GM19324 (cell line): ENCODE data around the gene NTM.
A peak's percentile ranks its signal among the peaks of the same experiment; 100 is the strongest.

Source experiments
- ATAC-seq: cut with Tn5 transposase; IDR thresholded peaks from one replicate; pipeline ENCODE4 v1.9.1; 2021; ENCODE audit warnings: mild to moderate bottlenecking, moderate library complexity; ENCODE audit not compliant: unreplicated experiment, low FRiP score

Gene NTM

GRCh38 chr11:131918663-131919062, 548.2 kb downstream of the NTM start:
- no peak for ATAC-seq

GRCh38 chr11:131922220-131922619, 551.8 kb downstream of the NTM start:
- ATAC-seq = no peak

GRCh38 chr11:131923309-131923708, 552.9 kb downstream of the NTM start:
- no peak for ATAC-seq

- no peak for ATAC-seq
Measured at GRCh38 chr11:131924001-131924400, 553.6 kb downstream of the NTM start.

- no peak for ATAC-seq
Measured at GRCh38 chr11:131924457-131925201, 554.2 kb downstream of the NTM start.

- no peak for ATAC-seq
Measured at GRCh38 chr11:131925829-131926228, 555.4 kb downstream of the NTM start.

- ATAC-seq = peak; percentile 54
Measured at GRCh38 chr11:131928992-131929391, 558.6 kb downstream of the NTM start.

GRCh38 chr11:131932584-131933325, 562.3 kb downstream of the NTM start:
- ATAC-seq = no peak

GRCh38 chr11:131934006-131934405, 563.6 kb downstream of the NTM start:
- ATAC-seq = no peak

- no peak for ATAC-seq
Measured at GRCh38 chr11:131938351-131938751, 567.9 kb downstream of the NTM start.

GRCh38 chr11:131940126-131940525, 569.7 kb downstream of the NTM start:
- ATAC-seq = no peak

- no peak for ATAC-seq
Measured at GRCh38 chr11:131942878-131943277, 572.5 kb downstream of the NTM start.

GRCh38 chr11:131943295-131943694, 572.9 kb downstream of the NTM start:
- ATAC-seq = no peak

GRCh38 chr11:131944736-131945135, 574.3 kb downstream of the NTM start:
- no peak for ATAC-seq

- ATAC-seq = no peak
Measured at GRCh38 chr11:131945706-131946105, 575.3 kb downstream of the NTM start.

- no peak for ATAC-seq
Measured at GRCh38 chr11:131947511-131947910, 577.1 kb downstream of the NTM start.

GRCh38 chr11:131951121-131951520, 580.7 kb downstream of the NTM start:
- ATAC-seq = no peak

- ATAC-seq = no peak
Measured at GRCh38 chr11:131954146-131954545, 583.7 kb downstream of the NTM start.

- ATAC-seq = no peak
Measured at GRCh38 chr11:131955904-131956303, 585.5 kb downstream of the NTM start.

GRCh38 chr11:131957201-131957600, 586.8 kb downstream of the NTM start:
- ATAC-seq = no peak

- ATAC-seq = no peak
Measured at GRCh38 chr11:131957875-131958274, 587.5 kb downstream of the NTM start.

- ATAC-seq = no peak
Measured at GRCh38 chr11:131962818-131963217, 592.4 kb downstream of the NTM start.
